Dermis microvascular lymphatic vessel endothelial cell (primary cell): ENCODE results near the gene NXF1. TPM values are rescaled to one million over a fixed set of nuclear protein-coding genes. Genes with fewer than 3 reads are reported as not detected.
A peak's percentile ranks its signal among the peaks of the same experiment; 100 is the strongest.
"Not testable (repeated sequence)": the region's sequence is repeated elsewhere in the genome, so short reads cannot be mapped to it uniquely, and the experiment has no call there.

Source experiments
- DNase-seq, 2 donors: peaks; one replicate each; pipeline versions ENCODE4 v3.0.0 to v3.0.0-alpha.2; 2010; ENCODE audit warnings: low read depth in 2 of 2
- total RNA-seq: library from RNA; depleted of rRNA; stranded (reverse); fragments of >200 nt; gene quantifications from 2 replicates; pipeline ENCODE4 v1.2.1, GENCODE V29; 2014

NXF1 gene
- total RNA-seq, 1 donor from 2014 or later = 9.5 TPM

DNA sequence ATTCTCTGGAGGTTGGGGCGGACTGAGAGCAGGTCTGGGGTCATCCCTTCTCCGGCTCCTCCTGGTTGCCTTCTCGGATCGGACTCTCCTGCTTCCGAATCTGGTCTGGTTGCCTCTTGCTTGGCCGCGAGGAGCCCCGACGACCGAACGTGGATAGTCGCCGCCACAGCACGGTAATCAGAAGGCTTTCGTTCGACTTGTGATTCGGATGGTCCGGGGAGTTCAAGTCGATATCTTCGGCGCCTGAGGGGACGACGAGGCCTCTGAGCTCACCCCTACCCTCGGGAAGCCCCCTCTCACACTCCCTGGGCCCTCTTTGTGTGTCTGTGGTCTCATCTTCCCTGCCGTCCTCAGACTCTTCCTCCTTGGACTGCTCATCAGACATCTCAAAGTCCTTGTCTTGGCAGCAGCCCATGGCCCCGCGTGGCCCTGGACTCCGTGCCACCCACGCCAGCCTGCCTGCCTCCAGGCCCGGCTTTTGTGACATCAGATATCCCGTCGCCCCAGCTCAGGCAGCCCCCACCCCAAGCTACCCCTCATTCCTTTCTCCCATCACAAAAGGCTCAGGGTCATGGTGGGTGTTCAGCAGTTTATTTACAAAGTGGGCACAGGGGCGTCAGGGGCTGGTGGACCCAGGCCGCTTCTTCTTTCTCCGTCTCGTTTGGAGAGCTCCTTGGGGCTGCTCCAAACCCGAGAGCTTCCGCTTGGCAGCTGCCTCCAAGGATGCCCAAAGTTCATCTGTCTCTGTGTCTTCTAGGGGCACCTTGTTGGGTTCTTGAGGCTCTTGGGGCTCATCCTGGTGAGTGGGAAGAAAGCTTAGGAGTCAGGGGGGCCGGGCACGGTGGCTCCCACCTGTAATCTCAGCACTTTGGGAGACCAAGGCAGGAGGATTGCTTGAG, 27.3 kb upstream of the NXF1 start, which contains the start of gene TEX54:
Gene TEX54 (minus strand): TSS at position 506 of the 899 bp plus-strand sequence.
- no peak for DNase-seq

DNA sequence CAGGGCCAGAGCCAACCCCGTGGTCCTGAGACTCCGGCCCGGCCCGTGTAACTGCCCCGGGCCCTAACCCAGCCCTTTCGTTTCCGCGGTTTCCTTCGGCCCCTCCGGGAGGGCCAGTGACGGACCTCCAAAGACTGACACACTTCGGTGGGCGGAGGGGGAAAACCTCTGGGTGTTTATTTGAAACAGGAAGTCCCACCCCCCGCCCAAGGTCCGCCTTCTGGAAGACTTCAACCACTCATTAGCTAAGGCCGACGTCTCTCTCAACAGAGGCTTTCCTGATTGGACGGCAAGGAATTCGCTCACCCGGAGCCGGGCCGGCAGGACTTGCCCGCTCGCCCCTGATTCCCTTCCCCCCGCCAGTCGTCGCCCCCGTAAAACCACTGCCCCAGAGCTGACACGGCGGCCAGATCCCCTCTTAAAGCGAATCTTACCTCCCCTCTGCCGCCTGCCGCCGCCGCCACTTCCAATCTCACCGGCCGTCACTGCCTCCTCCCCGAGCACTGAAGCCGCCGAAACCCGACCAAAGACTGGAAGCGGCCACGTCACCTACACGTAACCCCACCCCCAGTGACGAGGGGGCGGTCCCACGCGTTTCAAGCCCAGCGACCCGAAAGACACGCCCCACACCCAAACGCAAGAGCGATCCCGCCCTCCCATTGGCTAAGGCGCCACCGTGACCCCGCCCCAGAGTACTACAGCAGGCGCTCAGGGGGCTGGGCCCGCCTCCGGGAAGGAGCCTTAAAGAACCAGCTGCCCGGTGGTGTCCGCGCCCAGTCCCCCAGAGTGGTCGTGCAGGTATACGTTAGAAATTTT, 26.5 kb upstream of the NXF1 start, which contains the start of gene STX5:
Gene STX5 (minus strand): TSS at position 532 of the 816 bp plus-strand sequence. CDS start 808 bp downstream, outside the sequence.
- DNase-seq = peak; percentile 98 to 99

DNA sequence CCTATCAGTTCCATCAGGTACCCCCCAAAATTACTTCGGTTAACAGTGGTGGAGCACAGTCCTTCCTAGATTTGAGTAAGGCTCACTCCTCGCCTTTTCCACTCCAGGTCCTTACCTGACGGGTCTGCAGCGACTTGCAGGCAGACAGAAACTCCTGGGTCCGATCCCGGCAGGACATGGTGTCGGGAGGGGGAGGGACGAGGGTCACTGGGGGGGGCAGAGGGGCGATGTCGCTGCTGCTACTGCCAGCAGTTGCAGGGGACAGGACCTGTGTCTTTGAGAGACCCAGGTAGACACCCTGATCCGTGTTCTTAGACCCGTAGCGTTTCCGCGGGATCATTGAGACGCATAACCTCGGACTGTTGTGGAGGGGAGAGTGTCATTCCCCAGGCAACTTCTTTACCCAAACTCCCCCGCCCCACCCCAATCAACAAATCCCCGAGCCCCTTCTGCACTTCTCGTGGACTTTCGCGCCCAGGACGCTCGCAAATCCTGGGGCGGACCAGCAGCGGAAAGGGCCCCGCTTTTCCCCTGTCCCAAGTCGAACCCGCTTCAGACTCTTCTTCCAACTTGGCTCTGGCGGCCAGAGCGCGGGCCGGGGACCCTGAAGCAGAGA, 25.8 kb upstream of the NXF1 start:
- peak in 1 of 2 donors; percentile 25 for DNase-seq

DNA sequence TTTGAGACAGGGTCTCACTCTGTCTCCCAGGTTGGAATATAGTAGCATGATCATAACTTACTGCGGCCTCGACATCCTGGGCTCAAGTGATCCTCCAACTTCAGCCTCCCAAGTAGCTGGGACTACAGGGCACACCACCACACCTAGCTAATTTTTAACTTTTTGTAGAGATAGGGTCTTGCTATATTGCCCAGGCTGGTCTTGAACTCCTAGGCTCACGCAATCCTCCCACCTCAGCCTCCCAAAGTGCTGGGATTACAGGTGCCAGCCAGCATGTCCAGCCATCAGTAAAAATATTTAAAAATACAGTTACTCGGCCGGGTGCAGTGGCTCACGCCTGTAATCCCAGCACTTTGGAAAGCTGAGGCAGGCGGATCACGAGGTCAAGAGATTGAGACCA, 22.9 kb upstream of the NXF1 start:
- not testable (repeated sequence) for DNase-seq

DNA sequence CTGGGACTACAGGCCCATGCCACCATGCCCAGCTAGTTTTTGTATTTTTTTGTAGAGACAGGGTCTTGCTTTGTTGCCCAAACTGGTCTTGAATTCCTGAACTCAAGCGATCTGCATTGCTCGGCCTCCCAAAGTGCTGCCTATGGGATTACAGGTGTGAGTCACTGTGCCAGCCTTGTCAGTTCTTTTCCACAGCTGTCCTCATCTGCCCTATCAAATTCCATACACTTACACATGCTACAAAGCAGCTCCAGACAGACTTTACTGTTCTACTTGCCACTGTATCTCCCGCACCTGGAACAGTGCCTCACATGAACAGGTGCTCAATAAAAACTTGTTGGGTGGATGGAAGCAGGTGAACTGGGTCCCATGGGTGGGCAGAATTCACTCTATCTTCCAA, 18.4 kb upstream of the NXF1 start:
- DNase-seq = no peak

DNA sequence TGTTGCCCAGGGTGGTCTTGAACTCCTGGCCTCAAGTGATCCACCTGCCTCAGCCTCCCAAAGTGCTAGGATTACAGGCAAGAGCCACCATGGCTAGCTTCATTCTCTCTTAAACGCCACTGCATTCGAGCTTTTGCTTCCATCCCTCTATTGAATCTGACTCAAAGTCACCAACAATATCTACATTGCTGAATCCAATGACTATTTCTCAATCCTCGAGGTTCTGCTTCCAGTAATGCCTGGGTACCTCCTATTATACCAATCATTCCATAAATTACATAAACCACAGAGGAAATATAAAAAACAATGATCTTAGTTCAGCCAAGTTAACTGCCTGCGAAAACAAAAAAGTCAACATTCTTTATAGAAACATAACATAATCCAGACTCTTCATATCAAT, 11.9 kb upstream of the NXF1 start:
- DNase-seq = no peak

DNA sequence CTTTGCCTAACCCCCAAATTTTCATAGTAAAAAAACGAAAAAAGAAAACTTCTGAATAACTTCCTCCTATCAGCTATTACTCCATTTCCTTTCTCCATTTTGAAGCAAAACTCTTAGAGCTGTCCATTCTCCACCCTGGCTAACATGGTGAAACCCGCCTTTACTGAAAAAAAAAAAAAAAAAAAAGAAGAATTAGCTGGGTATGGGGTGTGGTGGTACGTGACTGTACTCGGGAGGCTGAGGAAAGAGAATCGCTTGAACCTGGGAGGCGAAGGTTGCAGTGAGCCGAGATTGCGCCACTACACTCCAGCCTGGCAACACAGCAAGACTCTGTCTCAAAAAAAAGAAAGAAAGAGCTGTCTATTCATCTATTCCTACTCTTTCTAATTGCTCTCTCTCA, 11.3 kb upstream of the NXF1 start:
- no peak for DNase-seq

DNA sequence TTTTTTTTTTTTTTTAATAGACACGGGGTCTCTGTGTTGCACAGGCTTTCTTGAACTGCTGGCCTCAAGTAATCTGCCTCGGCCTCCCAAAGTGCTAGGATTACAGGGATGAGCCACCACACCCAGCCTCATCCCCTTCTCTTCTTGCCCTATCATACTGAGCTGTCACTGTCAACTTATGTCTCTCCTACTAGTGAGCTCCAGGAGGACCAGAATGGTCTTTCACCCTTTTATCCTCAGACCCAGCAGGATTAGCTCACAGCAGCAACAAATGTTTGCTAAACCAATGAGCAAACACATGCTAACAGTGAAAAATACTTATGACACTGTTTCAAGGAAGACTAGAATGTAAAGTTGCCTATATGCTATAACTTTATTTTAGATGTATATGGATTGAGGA, 6.4 kb upstream of the NXF1 start:
- no peak for DNase-seq

DNA sequence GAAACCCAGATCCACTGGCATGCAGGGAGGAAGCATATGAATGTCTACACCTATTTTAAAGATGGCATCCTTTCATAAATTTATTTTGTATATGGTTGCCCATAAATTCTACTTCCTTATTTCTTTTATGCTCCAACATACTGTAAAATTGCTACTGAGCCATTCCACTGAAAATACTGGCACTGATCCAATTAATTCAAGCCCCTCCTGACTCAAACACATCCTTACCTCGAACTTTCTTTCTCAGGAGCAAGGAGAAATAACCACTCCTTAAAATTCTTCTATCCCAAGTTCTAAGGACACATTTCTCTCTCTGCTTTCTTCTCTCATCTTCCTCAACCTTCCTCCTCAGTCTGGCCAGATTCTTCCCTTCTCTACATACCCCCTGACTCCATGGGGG, 5.5 kb upstream of the NXF1 start:
- DNase-seq = no peak

DNA sequence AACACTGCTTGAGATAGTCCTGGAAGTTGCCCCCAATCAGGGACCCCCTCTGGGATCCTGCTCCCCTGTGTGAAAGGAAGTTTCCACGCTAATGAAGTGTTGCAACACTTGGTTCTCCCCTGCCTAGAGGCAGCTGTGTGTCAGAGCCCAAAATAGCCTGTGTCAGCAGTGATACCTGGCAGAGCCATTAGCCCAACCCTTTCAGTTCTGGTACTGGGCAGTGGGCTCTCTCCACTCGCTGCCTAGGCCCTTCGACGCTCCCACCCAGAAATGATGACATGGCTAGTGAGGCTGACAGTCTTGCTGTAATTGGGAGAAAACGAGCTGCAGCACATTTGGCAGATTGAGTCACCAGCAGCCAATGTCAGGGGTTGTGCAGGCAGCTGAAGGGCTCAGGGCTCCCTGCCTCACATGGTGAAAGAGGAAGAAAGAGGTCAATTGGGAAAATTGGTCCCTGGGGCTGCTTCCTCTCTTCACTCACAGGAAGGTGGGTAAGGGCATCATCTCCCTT, 1.4 kb upstream of the NXF1 start:
- peak in 1 of 2 donors; percentile 17 for DNase-seq

DNA sequence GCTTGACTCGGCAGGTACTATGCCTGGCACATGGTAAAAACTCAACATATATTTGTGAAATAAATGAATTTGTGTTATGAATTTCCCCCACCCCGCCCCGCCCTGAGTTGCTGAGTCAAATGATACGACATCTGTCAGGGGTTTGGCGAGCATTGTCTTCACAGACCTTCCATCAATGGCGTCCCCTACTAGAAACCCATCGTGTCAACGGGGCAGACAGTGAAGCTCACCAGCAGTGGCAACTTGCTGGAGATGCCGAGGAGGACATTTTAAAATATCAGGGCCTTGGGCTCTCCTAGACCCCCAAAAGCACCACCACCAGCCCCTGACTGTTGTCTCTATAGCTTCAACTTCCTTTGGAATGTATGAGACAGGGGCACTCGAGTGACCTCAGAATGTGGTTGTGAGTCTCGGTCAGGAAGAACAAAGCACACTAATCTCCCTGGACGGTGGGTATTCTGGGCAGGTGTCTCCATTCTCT, 761 bp upstream of the NXF1 start:
- peak in 1 of 2 donors; percentile 26 for DNase-seq

DNA sequence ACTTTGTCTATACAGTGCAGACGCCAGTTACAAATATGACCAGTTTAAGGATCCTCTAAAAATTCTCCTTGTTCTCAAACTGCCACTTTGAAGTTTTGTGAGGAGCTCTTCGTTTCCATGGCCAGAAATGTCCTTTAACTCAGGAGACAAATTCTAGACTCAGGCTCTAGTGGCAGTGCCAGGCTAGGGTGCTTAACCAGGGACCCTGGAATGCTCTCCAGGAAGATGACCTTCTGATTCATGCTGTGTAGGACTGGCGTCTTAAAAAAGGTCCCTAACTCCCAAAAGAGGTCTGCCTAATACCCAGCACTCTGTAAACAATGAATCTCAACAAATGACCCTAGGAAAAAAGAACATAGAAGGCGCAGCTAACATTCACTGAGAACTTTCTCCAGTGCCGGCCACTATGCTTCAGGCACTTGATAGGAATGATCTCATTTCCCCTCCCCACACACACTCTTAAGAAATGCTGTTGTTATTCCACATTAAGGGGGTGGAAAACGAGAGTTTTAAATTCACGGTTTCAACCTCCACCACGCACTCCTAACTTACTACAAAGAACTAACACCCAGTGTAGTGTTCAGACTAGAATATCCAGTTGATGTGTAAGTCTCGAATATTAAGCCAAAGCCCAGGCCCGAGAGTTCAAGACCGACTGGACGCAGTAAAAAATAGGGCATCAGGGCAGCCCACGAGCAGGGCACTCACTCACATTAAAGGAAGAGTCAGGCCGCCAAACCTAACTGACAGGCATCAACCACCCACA, 747 bp downstream of the NXF1 start:
- DNase-seq = peak in 1 of 2 donors; percentile 67

DNA sequence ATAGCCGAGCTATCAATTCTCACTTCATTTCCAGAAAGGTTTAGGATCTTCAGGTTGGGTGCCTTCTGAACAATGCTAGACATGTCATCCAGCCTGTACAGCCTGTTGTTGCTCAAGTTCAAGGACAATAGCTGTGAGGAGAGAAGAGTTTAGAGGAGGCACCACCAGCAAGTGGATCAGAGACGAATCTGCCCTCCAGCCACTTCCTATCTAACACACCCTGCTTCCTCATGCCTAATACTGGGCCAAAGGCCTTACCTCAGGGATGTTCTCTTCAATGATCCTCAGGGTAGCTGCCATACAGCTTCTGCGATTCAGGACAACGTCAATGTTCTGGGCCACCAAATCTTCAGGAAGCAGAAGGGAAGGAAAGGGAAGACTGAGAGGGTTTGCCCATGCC, 4.2 kb downstream of the NXF1 start:
- no peak for DNase-seq

DNA sequence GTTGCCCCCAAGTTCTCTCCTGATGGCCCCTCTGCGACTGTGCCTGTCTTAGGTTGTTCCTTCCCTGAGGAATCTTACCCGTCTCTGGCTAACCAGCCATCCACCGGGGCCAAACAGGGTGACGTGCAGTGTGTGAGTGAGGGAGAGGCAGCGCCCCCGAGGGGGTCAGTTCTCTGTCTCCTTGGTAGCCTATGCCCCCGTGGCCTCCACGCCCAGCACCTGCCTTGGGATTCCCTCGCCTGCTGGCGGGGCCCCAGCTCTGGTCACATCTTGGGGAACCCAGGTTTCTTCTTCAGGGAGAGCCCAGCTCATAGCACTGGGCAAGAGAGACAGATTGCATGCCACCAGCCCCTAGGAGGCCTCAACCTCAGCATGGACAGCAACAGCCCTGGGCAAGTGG, 5.8 kb downstream of the NXF1 start:
- no peak for DNase-seq

DNA sequence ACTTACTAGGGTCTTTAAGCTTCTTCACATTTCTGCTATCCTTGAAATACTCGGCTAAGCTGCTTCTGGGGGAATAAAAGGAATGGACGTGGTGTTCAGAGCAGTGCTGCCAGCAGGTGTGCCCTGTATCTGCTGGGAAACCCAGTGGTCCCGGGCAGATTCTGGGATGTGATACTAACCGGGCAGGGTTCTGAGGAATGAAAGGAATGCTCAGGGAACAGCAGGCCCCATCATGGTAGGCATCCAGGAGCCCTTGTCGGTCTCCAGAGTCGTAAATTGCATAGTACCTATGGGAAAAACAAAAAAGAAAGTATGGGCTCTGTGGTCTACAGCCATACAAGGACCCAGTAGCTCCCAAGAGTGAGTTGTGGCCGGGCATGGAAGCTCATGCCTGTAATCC, 9.0 kb downstream of the NXF1 start:
- DNase-seq = no peak

DNA sequence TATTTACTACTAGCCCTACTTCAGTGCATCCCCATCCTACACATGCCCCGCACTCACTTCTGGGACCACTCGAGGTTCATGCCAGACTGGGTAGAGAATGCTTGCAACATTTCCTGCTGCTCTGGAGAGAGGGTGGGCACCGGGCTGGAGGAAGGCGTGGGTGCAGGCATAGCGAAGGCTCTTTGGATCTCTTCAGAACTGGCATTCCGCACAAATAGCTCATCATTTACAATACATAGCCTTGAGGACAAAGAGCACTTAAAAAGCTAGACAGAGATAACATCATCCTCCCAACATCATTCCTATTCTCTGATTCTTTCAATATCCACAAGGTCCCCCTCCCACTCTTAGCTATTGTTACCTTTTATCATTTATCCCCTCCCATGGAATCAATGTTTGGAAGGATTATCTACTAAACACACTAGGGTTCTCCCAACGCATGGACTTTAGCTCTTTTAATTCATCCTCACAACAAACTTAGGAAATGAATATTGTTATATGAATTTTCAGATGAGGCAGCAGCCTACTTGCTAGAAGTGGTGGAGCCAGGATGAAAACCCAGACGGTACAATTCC, 11.0 kb downstream of the NXF1 start:
- DNase-seq = no peak

DNA sequence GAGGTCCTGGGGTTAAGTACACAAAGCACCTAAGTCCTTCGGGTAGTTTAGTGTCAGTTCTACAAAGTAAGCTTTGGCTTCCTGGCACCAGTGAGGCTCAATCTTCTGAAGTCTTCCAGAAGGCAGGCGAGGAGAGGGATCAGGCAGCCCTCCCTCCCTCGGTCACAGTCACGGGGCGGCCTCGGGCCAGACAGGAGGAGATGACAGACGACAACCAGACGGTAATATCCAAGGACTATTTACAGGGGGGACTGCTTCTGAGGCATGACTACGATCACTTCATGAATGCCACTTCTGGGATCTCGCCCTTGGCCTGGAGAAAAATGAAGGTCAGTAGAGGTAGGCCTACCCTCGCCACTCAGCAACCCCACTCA, 13.1 kb downstream of the NXF1 start:
- no peak for DNase-seq

DNA sequence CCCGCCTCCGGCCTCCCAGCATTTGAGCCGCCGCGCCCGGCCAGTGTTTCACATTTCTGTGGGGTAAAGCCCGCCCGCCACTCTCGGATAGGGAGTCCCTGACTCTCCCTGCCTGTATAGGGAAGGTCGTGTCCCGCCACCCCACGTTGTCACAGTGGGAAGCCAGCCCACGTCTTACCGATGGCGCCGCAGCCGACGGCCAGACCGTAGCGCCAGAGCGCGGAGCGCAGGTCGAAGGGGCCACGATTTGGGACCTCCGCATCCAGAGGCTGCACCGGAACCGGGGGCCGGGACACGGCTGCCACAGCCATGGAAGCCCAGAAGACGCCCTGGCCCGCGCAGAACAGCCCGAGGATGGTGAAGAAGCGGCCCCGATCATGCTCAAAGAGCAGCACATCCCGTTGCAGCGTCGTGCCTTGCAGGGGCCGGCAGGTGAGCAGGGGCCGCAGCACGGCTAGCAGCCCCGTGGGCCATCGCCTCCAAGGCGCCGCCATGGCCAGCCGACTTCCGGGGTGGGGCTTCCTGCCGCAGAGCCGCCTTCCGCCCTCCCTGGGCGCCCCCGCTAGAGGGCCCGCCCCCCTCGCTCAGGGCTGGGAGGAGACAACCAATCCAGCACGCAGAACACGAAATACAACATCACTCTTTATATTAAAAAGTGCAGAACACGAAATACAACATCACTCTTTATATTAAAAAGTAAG, 13.6 kb downstream of the NXF1 start, which contains the start of gene TMEM223:
Gene TMEM223 (minus strand): TSS at position 506 of the 701 bp plus-strand sequence. CDS start 12 bp downstream, at position 494.
- DNase-seq = peak in 1 of 2 donors; percentile 78

DNA sequence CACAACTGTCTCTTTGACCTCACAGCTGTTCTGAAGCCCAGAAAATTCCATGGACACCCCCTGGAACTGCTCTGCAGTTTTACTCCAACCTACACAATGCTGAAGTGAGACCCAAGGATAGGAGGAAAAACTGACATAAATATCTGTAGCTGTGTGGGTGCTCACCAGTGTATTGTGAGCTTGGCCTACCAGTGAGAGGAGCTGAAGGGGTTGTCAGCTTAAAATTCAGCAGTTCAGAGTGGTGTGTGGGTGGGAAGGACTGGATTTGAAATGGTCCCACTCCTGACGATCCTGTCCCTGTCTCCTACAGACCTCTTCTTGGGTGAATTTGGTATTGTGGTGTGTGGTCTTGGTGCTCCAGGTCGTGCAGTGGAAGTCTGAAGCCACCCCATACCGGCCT, 15.7 kb downstream of the NXF1 start:
- no peak for DNase-seq

DNA sequence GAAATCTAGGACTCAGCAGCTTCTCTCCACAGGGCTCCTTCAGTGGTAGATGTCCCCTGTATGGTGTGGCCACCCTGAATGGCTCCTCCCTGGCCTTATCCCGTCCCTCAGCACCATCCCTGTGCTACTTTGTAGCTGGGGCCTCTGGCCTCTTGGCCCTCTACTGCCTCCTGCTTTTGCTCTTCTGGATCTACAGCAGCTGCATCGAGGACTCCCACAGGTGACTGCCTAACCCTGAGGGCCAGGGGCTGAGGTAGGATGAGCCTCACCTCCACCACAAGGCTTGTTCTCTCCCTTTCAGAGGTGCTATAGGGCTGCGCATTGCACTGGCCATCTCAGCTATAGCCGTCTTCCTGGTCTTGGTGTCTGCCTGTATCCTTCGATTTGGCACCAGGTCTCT, 16.2 kb downstream of the NXF1 start:
- DNase-seq = no peak
